Measurements from ENCODE around the gene CCDC85A. TPM values are rescaled to one million over a fixed set of nuclear protein-coding genes. Genes with fewer than 3 reads are reported as not detected.

Gene CCDC85A
- total and polyA plus RNA-seq, 12 donors = 0.13 to 1.1 (median 0.65) TPM; not detected in 1

DNA sequence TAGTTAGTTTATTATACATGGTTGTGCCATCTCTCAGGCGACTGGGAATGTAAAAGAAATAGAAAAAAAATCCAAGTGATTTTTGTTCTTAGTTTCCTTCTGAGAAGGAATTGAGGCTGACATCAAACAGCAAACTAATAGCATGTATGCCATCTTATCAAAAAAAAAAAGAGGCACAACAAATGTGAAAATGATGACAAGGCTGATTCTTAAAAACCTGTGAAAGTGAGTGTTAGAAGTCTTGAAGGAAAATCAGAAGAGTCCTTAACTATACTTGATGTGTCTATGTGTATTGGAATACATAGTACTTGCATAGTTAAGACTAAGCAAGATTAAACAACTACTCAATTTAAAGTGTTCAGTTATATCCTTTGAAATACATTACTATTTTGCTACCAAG, 161.0 kb downstream of the CCDC85A start:
- Histone ChIP-seq H3K36me3 (replicated peaks in 1 of 2) (no peaks in the 10 kb centered on the region), H3K27ac (no peak overlapping the region), H3K9me3 (replicated peaks in 1 of 3) (no peaks in the 10 kb centered on the region), H3K4me3 (no peak overlapping the region), H3K27me3 (no peaks in the 10 kb centered on the region), H3K4me1 (replicated peaks in 1 of 2) (no peaks in the 10 kb centered on the region)
- intact Hi-C loops (cut with DNase I) = no loop called here
- TF ChIP-seq POLR2A (IDR thresholded peaks at IDR 0.05) = no peak
- TF ChIP-seq, protein P1, sequence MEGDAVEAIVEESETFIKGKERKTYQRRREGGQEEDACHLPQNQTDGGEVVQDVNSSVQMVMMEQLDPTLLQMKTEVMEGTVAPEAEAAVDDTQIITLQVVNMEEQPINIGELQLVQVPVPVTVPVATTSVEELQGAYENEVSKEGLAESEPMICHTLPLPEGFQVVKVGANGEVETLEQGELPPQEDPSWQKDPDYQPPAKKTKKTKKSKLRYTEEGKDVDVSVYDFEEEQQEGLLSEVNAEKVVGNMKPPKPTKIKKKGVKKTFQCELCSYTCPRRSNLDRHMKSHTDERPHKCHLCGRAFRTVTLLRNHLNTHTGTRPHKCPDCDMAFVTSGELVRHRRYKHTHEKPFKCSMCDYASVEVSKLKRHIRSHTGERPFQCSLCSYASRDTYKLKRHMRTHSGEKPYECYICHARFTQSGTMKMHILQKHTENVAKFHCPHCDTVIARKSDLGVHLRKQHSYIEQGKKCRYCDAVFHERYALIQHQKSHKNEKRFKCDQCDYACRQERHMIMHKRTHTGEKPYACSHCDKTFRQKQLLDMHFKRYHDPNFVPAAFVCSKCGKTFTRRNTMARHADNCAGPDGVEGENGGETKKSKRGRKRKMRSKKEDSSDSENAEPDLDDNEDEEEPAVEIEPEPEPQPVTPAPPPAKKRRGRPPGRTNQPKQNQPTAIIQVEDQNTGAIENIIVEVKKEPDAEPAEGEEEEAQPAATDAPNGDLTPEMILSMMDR (IDR thresholded peaks at IDR 0.05) = no peak
- 66 to 79% (median 73%) methylated on average over 1 of the region's 1 CpG for WGBS, 4 donors
- no peak for DNase-seq

DNA sequence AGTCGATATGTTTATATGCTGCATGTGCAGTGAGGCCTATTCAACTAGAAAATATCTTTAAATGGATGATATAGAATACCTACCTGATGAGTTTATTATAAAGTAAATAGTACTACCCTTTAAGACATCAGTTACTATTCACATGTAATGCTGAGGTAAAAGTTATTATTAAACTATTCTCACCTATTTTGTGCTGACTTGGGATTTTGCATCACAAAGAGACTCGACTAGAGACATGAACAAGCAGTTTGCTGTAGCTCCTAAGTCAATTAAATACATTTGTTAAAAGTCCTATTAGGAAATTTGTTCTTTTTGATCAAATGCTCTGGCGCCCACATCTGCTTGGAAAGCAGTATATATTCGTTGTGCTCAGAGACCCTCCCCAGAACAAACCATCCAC, 164.1 kb downstream of the CCDC85A start:
- H3K4me3 ChIP-seq = no peak overlapping the region
- no peaks in the 10 kb centered on the region for H3K4me1 ChIP-seq (replicated peaks in 1 of 2)
- no peaks in the 10 kb centered on the region for H3K27me3 ChIP-seq
- no peaks in the 10 kb centered on the region for H3K36me3 ChIP-seq (replicated peaks in 1 of 2)
- 66 to 79% (median 78%) methylated on average over 4 of the region's 4 CpGs for WGBS, 4 donors
- no peak for TF ChIP-seq POLR2A (IDR thresholded peaks at IDR 0.05)
- TF ChIP-seq, protein P1 (IDR thresholded peaks at IDR 0.05) = no peak
- H3K27ac ChIP-seq = no peak overlapping the region
- intact Hi-C loops (cut with DNase I) = no loop called here
- DNase-seq = no peak
- H3K9me3 ChIP-seq (replicated peaks in 1 of 3) = no peaks in the 10 kb centered on the region

DNA sequence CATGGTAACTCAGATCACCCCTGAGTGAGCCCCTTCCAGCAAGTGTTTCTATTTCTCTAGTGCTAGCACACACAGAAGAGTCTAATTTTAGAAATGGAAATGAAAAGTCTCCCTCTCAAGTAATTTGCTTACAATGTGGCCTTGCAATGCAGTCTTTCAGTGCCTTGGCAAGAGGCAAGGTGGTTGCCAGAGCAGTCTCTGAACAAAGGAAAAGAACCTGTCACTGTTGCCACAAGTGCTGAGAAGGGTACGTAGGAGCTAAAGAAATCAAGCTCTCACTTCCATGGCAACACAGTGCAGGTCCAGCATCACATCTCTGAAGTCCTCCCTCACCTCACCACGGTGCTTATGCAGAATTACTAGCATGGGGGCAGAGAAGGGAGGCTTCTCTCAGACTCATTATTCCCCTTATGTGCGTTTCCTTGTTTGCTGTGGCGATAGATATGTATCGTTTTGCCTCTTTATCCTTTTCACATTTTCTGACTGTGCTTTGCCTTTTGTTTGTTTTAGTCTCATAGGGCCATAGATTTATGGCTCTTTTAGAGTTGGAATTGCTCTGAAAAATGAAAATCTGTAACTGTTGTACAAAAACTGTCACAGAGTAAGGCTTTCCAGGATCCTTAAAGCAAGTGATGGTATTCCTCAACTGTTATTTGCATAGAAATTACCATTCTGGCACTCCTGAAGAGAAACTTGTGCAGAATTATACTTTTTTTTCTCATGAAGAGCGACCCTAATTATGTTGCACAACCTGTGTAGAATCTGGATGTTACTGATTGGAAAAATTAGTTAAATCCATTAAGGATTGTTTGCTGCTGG, 164.8 kb downstream of the CCDC85A start:
- H3K9me3 ChIP-seq (replicated peaks in 1 of 3) = no peaks in the 10 kb centered on the region
- H3K27me3 ChIP-seq = no peaks in the 10 kb centered on the region
- 52 to 64% (median 59%) methylated on average over 6 of the region's 6 CpGs for WGBS, 4 donors
- no peak for DNase-seq
- H3K4me3 ChIP-seq = no peak overlapping the region
- no peaks in the 10 kb centered on the region for H3K4me1 ChIP-seq (replicated peaks in 1 of 2)
- intact Hi-C loops (cut with DNase I) = no loop called here
- TF ChIP-seq, protein P1 (IDR thresholded peaks at IDR 0.05) = no peak
- TF ChIP-seq POLR2A (IDR thresholded peaks at IDR 0.05) = no peak
- H3K36me3 ChIP-seq (replicated peaks in 1 of 2) = no peaks in the 10 kb centered on the region
- H3K27ac ChIP-seq = no peak overlapping the region

DNA sequence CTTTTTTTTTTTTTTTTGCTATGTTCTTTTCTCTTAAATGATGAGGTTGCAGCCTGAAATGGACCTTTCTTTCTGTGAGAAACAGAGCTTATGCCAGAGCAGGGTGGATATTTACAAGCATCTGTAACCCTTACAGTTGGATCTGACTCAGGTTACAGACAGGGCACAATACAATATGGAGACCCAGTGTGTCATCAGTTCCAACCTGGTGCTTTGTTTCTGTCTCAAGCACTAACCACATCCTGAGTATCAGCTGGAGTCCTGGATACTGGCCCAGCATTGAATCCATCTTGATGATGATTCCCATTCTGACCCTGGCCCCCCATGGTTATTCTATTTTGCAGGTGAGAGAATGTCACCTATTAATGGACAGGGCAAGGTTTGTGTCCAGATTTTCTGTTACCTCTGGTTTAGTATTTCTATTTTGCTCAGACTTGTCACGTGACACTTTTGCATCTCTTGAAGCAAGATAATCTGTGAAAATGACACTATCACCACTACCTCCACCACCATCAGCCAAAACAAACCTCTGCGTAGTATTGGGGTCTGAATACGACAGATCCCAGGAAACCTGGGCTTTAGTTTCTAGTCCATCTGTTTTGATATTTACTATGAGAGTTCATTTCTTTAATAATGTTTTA, 174.0 kb downstream of the CCDC85A start:
- Histone ChIP-seq H3K36me3 (replicated peaks in 1 of 2) (no peaks in the 10 kb centered on the region), H3K4me1 (replicated peaks in 1 of 2) (no peaks in the 10 kb centered on the region), H3K4me3 (no peak overlapping the region), H3K27me3 (no peaks in the 10 kb centered on the region), H3K27ac (no peak overlapping the region), H3K9me3 (replicated peaks in 1 of 3) (no peaks in the 10 kb centered on the region)
- WGBS, 4 donors = 70 to 80% (median 77%) methylated on average over 3 of the region's 3 CpGs
- TF ChIP-seq, protein P1 (IDR thresholded peaks at IDR 0.05) = no peak
- no peak for TF ChIP-seq POLR2A (IDR thresholded peaks at IDR 0.05)
- no peak for DNase-seq
- intact Hi-C loops (cut with DNase I) = no loop called here
